H1 (cell line): ENCODE data around the gene AKR7A2. TPM values are rescaled to one million over a fixed set of nuclear protein-coding genes. Genes with fewer than 3 reads are reported as not detected.

ENCODE experiments used
- EZH2 ChIP-seq: fragments of 200-600 bp; sonication (generic); IDR thresholded peaks from 2 replicates; pipeline ENCODE4 v1.7.1; 2012; ENCODE audit warnings: low read depth, mild to moderate bottlenecking, moderate library complexity, low read length, inconsistent platforms; ENCODE audit not compliant: severe bottlenecking
- KDM1A ChIP-seq: fragments of 200-600, 300-600 bp; sonication (generic); IDR thresholded peaks from 2 replicates; pipeline ENCODE4 v1.7.1; 2016; ENCODE audit warnings: mild to moderate bottlenecking, low read length, borderline replicate concordance
- NANOG ChIP-seq: IDR thresholded peaks from 2 replicates; pipeline ENCODE4 v1.6.1; 2011; ENCODE audit warnings: low read length, low read depth, mild to moderate bottlenecking, inconsistent platforms; ENCODE audit not compliant: insufficient read depth, poor library complexity, severe bottlenecking
- ZNF274 ChIP-seq: IDR thresholded peaks from 2 replicates; pipeline ENCODE4 v1.7.0; 2012; ENCODE audit warnings: low read length, borderline replicate concordance; ENCODE audit errors: extremely low read depth
- polyA plus RNA-seq, 7 experiments: library from polyadenylated mRNA; depleted of rRNA in 3 of 7; stranded (reverse) in 5 of 7; unstranded in 2 of 7; fragments of >200 nt in 5 of 7; fragments of 200-250 nt in 2 of 7; gene quantifications; 1 replicate in 5 of 7; 2 replicates in 1 of 7; 4 replicates in 1 of 7; pipeline versions ENCODE4 v1.2.1 to v1.2.3, GENCODE V29; 2011 to 2013; ENCODE audit warnings: missing spikeins in 2 of 7, mixed read lengths in 2 of 7
- total RNA-seq: library from RNA; stranded (reverse); fragmentation: NEBNext Ultra II Directional; extraction: Animal tissue kit (Norgen Biotek cat#: 25700); gene quantifications from 2 replicates; pipeline ENCODE4 v1.2.1, GENCODE V29; 2021

AKR7A2 gene
- total and polyA plus RNA-seq, 2 of the 8 experiments (the other 6 are each of a cell fraction or from before 2014, with no cell fraction given): 32.0 to 48.3 TPM

DNA sequence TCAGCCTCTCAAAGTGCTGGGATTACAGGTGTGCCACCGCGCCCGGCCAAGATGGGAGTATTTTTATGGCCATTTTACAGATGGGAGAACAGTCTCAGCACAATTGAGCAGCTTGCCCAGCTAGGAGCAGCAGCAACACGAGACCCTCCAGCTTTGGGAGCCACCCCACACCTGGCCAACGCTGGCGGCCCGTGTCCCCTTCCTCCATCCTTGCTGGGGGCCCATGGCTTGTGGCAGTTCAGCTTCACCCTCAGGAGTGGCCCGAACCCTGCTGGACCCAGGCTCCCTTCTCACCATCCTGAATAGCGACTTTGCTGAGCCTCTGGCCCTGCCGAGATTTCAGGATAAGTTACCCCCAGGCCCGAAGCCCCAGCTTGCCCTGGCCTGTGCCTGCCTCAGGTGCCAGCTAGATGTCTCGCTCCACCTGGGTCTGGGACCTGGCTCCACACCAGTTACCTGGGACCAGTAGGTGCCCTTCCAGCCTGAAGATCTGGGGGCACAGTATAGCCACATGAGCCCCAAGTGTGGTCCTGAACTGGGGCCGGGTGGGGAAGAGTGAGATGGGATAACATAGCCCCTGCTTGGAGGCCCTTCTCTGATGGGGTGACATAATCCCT is 19.4 kb upstream of the AKR7A2 start (continued):
- TF ChIP-seq EZH2 (no peak), KDM1A (no peak), ZNF274 (no peak), NANOG (no peak)
